Smooth muscle cell (in vitro differentiated cells): ENCODE measurements around the gene DTNB. TPM values are rescaled to one million over a fixed set of nuclear protein-coding genes. Genes with fewer than 3 reads are reported as not detected.
"Not testable (repeated sequence)": the region's sequence is repeated elsewhere in the genome, so short reads cannot be mapped to it uniquely, and the experiment has no call there.

ENCODE experiments used
- DNase-seq: peaks from one replicate; lab custom pipeline; 2025; ENCODE audit not compliant: unreplicated experiment; lab: John Stamatoyannopoulos, UW
- H2AFZ ChIP-seq: fragments of 200-600 bp; sonication (generic); 2 replicates; pipeline ENCODE4 v1.6.0; 2016; ENCODE audit warnings: antibody characterized with exemption, low read depth, mild to moderate bottlenecking
- H3F3A ChIP-seq: fragments of 200-600 bp; sonication (generic); 2 replicates; pipeline ENCODE4 v1.6.0; 2017; ENCODE audit warnings: antibody characterized with exemption, low read depth
- H3K27ac ChIP-seq: fragments of 200-600 bp; sonication (generic); 2 replicates; pipeline ENCODE4 v1.5.1; 2016; ENCODE audit warnings: low read depth, mild to moderate bottlenecking
- H3K27me3 ChIP-seq: fragments of 200-600 bp; sonication (generic); 2 replicates; pipeline ENCODE4 v1.6.1; 2016; ENCODE audit warnings: low read depth, mild to moderate bottlenecking
- H3K36me3 ChIP-seq: fragments of 200-600 bp; sonication (generic); 2 replicates; pipeline ENCODE4 v1.5.1; 2016; ENCODE audit warnings: low read depth
- H3K4me1 ChIP-seq: fragments of 200-600 bp; sonication (generic); 2 replicates; pipeline ENCODE4 v1.5.1; 2016; ENCODE audit warnings: low read depth
- H3K4me2 ChIP-seq: fragments of 200-600 bp; sonication (generic); 2 replicates; pipeline ENCODE4 v1.6.0; 2016; ENCODE audit warnings: mild to moderate bottlenecking
- H3K4me3 ChIP-seq: fragments of 200-600 bp; sonication (generic); 2 replicates; pipeline ENCODE4 v1.5.1; 2016; ENCODE audit warnings: mild to moderate bottlenecking
- H3K79me2 ChIP-seq: fragments of 200-600 bp; sonication (generic); 2 replicates; pipeline ENCODE4 v1.6.0; 2016; ENCODE audit warnings: low read depth, mild to moderate bottlenecking
- H3K9ac ChIP-seq: fragments of 200-600 bp; sonication (generic); 2 replicates; pipeline ENCODE4 v1.6.0; 2016; ENCODE audit warnings: low read depth
- H3K9me3 ChIP-seq: fragments of 200-600 bp; sonication (generic); replicated peaks from 2 replicates; pipeline ENCODE4 v1.5.1; 2016; ENCODE audit warnings: low read depth
- H4K20me1 ChIP-seq: fragments of 200-600 bp; sonication (generic); 2 replicates; pipeline ENCODE4 v1.6.0; 2016; ENCODE audit warnings: low read depth
- WGBS: methylation state at CpG from one replicate; pipeline ENCODE4 v1.1.7; 2016; ENCODE audit warnings: low lambda C conversion rate; 5-methylcytosine and 5-hydroxymethylcytosine counted together
- polyA plus RNA-seq: library from polyadenylated mRNA; unstranded; fragments of >200 nt; fragmentation: Nextera tagmentation; extraction: Ambion mirVana; gene quantifications from 2 replicates; pipeline ENCODE4 v1.2.1, GENCODE V29; 2016
- total RNA-seq: library from RNA; depleted of rRNA; stranded (reverse); fragments of >200 nt; gene quantifications from 2 replicates; pipeline ENCODE4 v1.2.3, GENCODE V29; 2014
- TF ChIP-seq, protein P1 (sequence below): fragments of 200-600 bp; sonication (generic); IDR thresholded peaks from 2 replicates; pipeline ENCODE4 v1.5.1; 2017; ENCODE audit warnings: borderline replicate concordance, mild to moderate bottlenecking, antibody characterized with exemption; ENCODE audit not compliant: insufficient read depth, poor library complexity, severe bottlenecking

Gene DTNB
- total and polyA plus RNA-seq, 2 experiments from 2014 or later = 4.9 to 5.4 TPM

GRCh38 chr2:25557179-25558036 lies 116.0 kb downstream of the DTNB start:
- H3K4me3 ChIP-seq = no peak overlapping the region
- no peak overlapping the region for H3K27ac ChIP-seq
- H2AFZ ChIP-seq = no peak overlapping the region
- no peaks in the 10 kb centered on the region for H3K36me3 ChIP-seq
- DNase-seq = no peak
- H3K79me2 ChIP-seq = no peaks in the 10 kb centered on the region
- H3F3A ChIP-seq = no peaks in the 10 kb centered on the region
- no peaks in the 10 kb centered on the region for H3K27me3 ChIP-seq
- no peaks in the 10 kb centered on the region for H3K4me1 ChIP-seq
- TF ChIP-seq, protein P1, sequence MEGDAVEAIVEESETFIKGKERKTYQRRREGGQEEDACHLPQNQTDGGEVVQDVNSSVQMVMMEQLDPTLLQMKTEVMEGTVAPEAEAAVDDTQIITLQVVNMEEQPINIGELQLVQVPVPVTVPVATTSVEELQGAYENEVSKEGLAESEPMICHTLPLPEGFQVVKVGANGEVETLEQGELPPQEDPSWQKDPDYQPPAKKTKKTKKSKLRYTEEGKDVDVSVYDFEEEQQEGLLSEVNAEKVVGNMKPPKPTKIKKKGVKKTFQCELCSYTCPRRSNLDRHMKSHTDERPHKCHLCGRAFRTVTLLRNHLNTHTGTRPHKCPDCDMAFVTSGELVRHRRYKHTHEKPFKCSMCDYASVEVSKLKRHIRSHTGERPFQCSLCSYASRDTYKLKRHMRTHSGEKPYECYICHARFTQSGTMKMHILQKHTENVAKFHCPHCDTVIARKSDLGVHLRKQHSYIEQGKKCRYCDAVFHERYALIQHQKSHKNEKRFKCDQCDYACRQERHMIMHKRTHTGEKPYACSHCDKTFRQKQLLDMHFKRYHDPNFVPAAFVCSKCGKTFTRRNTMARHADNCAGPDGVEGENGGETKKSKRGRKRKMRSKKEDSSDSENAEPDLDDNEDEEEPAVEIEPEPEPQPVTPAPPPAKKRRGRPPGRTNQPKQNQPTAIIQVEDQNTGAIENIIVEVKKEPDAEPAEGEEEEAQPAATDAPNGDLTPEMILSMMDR = no peak
- WGBS = 70% methylated on average over 6 of the region's 6 CpGs
- no peak overlapping the region for H3K4me2 ChIP-seq
- H3K9ac ChIP-seq = no peak overlapping the region
- no peaks in the 10 kb centered on the region for H4K20me1 ChIP-seq
- H3K9me3 ChIP-seq = no peaks in the 10 kb centered on the region

DNA sequence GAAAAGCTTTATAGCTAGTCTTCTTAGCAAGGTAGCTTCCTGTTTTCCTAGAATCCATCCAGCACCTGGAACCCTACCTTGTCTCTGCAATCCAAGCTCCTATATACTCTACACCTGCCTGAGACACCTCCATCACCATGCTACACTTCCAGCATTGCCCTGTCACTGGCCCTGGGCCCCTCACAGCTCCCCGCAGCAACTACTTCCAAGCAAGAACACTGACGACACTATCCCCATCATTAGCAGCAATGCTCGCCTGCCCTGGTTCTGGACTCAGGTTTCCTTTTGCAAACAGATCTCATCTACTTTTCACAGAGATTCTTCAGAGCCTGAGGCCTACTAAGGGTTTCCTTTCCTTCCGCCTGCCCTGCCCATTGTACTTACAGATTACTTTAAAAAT lies 121.1 kb downstream of the DTNB start:
- H3K4me2 ChIP-seq = no peak overlapping the region
- H2AFZ ChIP-seq = no peak overlapping the region
- no peak overlapping the region for H3K4me3 ChIP-seq
- no peaks in the 10 kb centered on the region for H3F3A ChIP-seq
- no peak overlapping the region for H3K9ac ChIP-seq
- H3K79me2 ChIP-seq = no peaks in the 10 kb centered on the region
- H3K27me3 ChIP-seq = no peaks in the 10 kb centered on the region
- WGBS = 90% methylated on average over 4 of the region's 4 CpGs
- H3K4me1 ChIP-seq = no peaks in the 10 kb centered on the region
- no peaks in the 10 kb centered on the region for H4K20me1 ChIP-seq
- DNase-seq = no peak
- TF ChIP-seq, protein P1 = no peak
- no peaks in the 10 kb centered on the region for H3K9me3 ChIP-seq
- no peak overlapping the region for H3K27ac ChIP-seq
- no peaks in the 10 kb centered on the region for H3K36me3 ChIP-seq

DNA sequence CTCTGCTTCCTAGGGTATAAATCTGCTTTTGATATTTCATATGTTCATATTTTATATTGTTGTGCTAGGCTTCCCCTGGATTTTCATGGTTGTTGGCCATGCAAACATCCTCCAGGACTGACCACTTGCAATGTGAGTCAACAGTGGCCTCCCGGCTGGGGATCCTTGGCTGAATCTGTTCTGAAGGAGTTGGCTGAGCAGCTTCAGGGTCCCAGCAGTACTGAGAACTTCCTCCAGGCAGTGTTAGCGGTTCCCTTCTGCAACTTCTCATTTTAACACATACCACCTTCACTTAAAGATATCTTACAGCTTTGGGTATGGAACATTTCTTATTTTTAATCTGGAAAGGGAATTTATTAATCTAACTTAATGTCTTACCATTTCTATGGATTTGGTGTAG lies 122.1 kb downstream of the DTNB start:
- H3K4me3 ChIP-seq = no peak overlapping the region

DNA sequence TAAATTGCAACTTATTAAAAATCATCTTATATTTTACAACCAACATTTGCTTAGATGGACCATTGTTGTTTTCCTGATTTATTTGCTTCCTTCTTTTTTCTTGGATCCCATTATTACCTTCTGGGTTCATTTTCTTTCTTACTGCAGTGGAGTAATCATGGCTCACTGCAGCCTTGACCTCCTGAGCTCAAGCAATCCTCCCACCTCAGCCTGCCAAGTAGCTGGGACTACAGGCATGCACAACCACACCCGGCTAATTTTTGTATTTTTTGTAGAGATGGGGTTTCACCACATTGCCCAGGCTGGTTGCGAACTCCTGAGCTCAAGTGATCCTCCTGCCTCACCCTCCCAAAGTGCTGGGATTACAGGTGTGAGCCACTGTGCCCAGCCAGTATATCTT lies 123.8 kb downstream of the DTNB start:
- not testable (repeated sequence) for DNase-seq, H3K4me2 ChIP-seq, H2AFZ ChIP-seq, H3F3A ChIP-seq, H3K4me3 ChIP-seq, H3K27me3 ChIP-seq, H3K27ac ChIP-seq, H3K4me1 ChIP-seq, H3K79me2 ChIP-seq, H3K9ac ChIP-seq, H4K20me1 ChIP-seq, H3K36me3 ChIP-seq, H3K9me3 ChIP-seq
- WGBS = 96% methylated on average over 2 of the region's 2 CpGs

More for the DNA sequence above, 122.1 kb downstream of the DTNB start:
- Histone ChIP-seq H2AFZ (no peak overlapping the region), H3K36me3 (no peaks in the 10 kb centered on the region), H3K9ac (no peak overlapping the region), H3K27me3 (no peaks in the 10 kb centered on the region), H3K4me1 (no peaks in the 10 kb centered on the region), H3K27ac (no peak overlapping the region), H3F3A (no peaks in the 10 kb centered on the region), H3K79me2 (no peaks in the 10 kb centered on the region), H4K20me1 (no peaks in the 10 kb centered on the region), H3K4me2 (no peak overlapping the region), H3K9me3 (no peaks in the 10 kb centered on the region)
- TF ChIP-seq, protein P1 = no peak
- 83% methylated on average over 2 of the region's 2 CpGs for WGBS
- DNase-seq = no peak
